ENCODE measurements around the gene NARF. TPM values are rescaled to one million over a fixed set of nuclear protein-coding genes. Genes with fewer than 3 reads are reported as not detected.
"Not testable (repeated sequence)": the region's sequence is repeated elsewhere in the genome, so short reads cannot be mapped to it uniquely, and the experiment has no call there.

Gene NARF
- polyA plus RNA-seq, 4 donors, result 74.7 to 94.5 (median 81.4) TPM

DNA sequence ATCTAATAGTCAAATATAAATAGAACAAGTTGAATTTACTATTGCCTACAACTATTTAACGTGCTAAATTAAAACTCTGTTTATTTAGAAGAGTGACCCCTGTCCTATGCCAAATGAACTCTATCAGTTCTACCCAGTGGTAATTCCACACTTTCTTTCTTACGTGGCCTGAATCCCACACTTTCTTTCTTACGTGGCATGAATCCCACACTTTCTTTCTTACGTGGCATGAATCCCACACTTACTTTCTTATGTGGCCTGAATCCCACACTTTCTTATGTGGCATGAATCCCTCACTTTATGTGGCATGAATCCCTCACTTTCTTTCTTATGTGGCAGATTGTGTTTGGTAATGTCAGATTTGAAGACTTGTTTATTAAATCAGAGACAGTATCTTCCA, 67.2 kb downstream of the NARF start:
- no peak for DNase-seq (ENCODE audit: low read depth in 4 of 4, low spot score in 2 of 4)

DNA sequence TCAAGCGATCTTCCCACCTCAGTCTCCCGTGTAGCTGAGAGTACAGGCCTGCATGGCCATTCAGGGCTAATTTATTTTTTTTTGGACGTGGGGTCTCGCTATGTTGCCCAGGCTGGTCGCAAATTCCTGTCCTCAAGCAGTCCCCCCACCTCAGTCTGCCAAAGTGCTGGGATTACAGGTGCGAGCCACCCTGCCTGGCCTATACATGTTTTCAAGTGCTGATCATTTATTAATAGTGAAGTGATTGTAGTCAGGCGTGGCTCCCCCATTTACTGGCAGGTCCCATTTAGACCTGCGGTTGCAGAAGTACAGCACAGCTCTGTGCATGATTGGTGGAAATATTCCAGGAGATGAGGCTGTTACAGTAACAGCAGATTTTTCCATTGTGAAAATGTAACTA, 69.4 kb downstream of the NARF start:
- DNase-seq (ENCODE audit: low read depth in 4 of 4, low spot score in 2 of 4), result no peak

DNA sequence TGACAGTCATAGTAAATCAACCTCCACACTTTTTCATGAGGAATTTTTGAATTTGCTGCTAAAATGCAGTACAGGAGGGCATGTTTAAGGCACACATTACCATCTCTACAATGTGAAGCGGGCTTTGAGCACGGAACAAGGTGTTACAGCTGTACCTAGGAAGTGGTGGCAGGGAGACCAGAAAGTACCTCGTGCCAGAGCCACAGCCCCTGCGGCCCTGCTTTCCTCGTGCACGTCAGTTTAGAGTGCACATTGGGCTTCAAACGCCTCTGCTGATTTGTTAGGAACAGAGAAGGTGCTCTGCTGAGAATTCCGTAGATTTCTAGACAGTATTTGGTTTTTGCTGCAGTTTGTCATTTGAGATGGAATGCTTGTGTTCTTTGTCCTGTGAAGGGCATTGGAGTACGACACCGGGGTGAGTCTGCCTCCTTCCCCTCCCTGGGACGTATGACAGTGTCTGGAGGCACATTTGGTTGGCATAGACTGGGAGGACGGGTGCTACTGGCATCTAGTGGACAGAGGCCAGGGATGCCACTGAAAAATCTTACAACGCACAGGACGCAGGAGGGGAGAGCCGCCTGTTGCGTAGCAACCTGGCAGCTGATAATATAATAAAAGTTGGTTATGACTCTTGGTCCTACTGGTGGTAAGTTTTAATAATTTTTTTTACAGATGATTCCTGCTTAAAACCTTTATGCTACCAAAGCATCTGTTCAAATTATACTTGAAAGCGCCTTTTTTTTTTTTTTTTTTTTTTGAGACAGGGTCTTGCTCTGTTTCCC, 70.1 kb downstream of the NARF start:
- peak in 1 of 4 donors; percentile 58 for DNase-seq (ENCODE audit: low read depth in 4 of 4, low spot score in 2 of 4)

DNA sequence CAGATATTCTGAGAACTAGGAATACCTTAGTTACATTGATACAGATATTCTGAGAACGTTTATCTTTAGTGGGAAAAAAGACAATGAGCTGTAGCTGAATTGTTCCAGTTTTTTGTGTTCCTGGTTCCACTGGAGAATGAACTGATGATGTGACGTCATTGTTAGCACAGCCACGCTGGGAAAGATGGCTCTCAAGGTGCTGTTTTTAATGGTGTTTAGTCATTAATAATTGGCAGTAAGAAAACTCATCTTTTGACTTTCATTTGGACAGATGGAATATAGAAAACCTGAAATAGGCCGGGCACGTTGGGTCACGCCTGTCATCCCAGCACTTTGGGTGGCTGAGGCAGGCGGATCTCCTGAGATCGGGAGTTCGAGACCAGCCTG, 71.4 kb downstream of the NARF start:
- DNase-seq (ENCODE audit: low read depth in 4 of 4, low spot score in 2 of 4), result no peak

DNA sequence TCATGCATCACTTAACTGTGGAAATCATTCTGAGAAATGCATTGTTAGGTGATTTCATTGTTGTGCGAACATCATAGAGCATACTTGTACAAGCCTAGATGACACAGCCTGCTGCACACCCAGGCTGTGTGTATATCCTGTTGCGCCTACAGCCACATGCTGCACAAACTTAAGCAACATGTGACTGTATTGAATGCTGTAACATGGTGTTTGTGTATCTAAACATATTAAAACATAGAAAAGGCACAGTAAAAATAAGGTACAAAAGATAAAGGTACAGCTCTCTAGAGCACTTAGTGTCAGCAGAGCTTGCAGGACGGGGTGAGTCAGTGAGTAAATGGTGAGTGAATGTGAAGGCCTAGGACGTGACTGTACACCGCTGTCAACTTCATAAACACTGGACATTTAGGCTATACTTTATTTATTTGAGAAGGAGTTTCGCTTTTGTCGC, 72.9 kb downstream of the NARF start:
- DNase-seq (ENCODE audit: low read depth in 4 of 4, low spot score in 2 of 4), result no peak

DNA sequence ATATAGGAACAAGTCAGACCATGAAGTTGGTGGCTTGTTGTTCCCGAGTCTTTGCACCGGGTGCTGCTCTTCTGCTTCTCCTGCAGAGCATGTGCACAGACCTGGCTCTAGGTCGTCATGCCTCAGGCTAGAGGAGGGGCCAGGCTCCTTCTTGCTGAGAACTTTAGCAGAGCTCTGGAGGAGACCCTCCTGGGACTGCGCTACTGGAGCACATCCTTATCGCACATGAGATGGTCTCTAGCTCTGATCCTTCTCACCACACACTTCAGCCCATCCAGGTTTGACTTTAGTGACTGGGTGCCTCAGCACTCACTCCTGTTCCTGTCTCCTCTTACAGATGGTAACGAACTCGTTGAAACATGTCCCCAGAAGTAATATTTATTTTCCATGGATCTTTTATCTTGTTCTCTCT, 75.9 kb downstream of the NARF start:
- no peak for DNase-seq (ENCODE audit: low read depth in 4 of 4, low spot score in 2 of 4)

DNA sequence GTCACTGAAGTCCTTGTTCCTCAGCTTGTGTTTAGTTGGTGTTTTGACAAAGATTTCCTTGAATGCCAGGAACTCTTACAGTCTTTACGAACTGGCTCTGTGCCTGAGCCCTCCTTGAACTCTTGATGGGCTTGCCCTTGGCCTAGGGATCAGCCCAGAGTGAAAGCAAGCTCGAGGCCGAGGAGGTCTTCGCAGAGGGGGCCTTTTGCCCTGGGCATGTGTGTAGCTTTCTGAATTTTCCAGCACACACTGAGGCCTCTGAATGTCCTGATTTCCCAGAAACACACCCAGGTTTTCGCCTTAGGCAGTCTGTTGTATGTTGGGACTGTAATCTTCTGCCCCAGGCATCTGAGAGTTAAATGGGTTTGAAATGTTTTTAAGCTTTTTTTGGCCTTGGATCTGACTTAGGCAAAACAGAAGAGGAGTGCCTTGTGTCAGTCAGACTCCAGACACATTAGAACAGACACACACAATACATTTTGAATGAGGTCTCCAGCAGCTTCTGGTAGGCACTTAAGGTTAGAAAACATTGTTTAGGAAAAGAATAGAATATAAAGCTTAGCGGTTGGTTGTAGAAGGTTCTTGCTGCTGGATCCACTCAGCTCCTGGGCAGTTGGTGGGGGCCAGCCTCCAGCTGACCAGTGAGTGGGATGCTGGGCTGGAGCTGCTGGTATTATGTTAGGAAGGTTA, 78.1 kb downstream of the NARF start:
- DNase-seq (ENCODE audit: low read depth in 4 of 4, low spot score in 2 of 4), result no peak

DNA sequence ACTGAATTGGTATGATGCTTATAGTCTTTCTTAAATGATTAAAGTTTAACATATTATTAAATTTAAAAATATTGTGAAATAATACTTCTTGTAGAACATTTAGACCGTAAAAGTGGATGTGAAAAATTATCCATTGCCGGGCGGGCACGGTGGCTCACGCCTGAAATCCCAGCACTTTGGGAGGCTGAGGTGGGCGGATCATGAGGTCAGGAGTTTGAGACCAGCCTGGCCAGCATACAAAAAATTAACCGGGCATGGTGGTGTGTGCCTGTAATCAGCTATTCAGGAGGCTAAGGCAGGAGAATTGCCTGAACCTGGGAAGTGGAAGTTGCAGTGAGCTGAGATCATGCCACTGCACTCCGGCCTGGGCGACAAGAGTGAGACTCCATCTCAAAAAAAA, 78.7 kb downstream of the NARF start:
- not testable (repeated sequence) for DNase-seq (ENCODE audit: low read depth in 4 of 4, low spot score in 2 of 4)

DNA sequence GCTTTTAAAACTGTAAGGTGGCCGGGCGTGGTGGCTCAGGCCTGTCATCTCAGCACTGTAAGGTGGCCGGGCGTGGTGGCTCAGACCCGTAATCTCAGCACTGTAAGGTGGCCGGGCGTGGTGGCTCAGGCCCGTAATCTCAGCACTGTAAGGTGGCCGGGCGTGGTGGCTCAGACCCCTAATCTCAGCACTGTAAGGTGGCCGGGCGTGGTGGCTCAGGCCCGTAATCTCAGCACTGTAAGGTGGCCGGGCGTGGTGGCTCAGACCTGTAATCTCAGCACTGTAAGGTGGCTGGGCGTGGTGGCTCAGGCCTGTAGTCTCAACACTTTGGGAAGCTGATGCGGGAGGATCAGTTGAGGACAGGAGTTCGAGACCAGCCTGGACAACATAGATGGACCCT, 80.5 kb downstream of the NARF start:
- DNase-seq (ENCODE audit: low read depth in 4 of 4, low spot score in 2 of 4), result not testable (repeated sequence)

Other genes starting within 250 kb of the NARF start
- 10 to 100 TPM; 29.8 to 93.3 (median 62.1) TPM for gene CCDC57, start 245.9 kb upstream of the NARF start, polyA plus RNA-seq (ENCODE audit: insufficient read length in 4 of 4)
- 10 to 100 TPM in 3 of 4 donors, 1 to 10 TPM in 1; 8.4 to 18.8 (median 11.5) TPM for gene SLC16A3, start 229.7 kb upstream of the NARF start, polyA plus RNA-seq (ENCODE audit: insufficient read length in 4 of 4)
- 100 to 1,000 TPM; 103 to 141 (median 126) TPM for gene CSNK1D, start 185.0 kb upstream of the NARF start, polyA plus RNA-seq (ENCODE audit: insufficient read length in 4 of 4)
- gene CD7, start 141.1 kb upstream of the NARF start, polyA plus RNA-seq (ENCODE audit: insufficient read length in 4 of 4), result under 1 TPM; 0.17 to 0.65 (median 0.37) TPM
- gene SECTM1, start 125.0 kb upstream of the NARF start, polyA plus RNA-seq (ENCODE audit: insufficient read length in 4 of 4), result 1 to 10 TPM; 1.2 to 3.4 (median 1.6) TPM
- gene TEX19, start 99.5 kb upstream of the NARF start, polyA plus RNA-seq (ENCODE audit: insufficient read length in 4 of 4), result not detected
- gene UTS2R, start 87.0 kb upstream of the NARF start, polyA plus RNA-seq (ENCODE audit: insufficient read length in 4 of 4), result 1 to 10 TPM in 1 of 4 donors, under 1 TPM in 3; 0.49 to 1.1 (median 0.67) TPM
- 10 to 100 TPM; 31.8 to 62.4 (median 42.6) TPM for gene HEXD, start 40.4 kb upstream of the NARF start, polyA plus RNA-seq (ENCODE audit: insufficient read length in 4 of 4)
- gene OGFOD3, start 40.2 kb upstream of the NARF start, polyA plus RNA-seq (ENCODE audit: insufficient read length in 4 of 4), result 10 to 100 TPM; 25.0 to 28.6 (median 26.5) TPM
- gene CYBC1, start 8.0 kb upstream of the NARF start, polyA plus RNA-seq (ENCODE audit: insufficient read length in 4 of 4), result 10 to 100 TPM; 47.8 to 57.9 (median 56.8) TPM
- 10 to 100 TPM; 34.7 to 48.6 (median 42.8) TPM for gene FOXK2, start 61.0 kb downstream of the NARF start, polyA plus RNA-seq (ENCODE audit: insufficient read length in 4 of 4)
- gene WDR45B, start 189.7 kb downstream of the NARF start, polyA plus RNA-seq (ENCODE audit: insufficient read length in 4 of 4), result 100 to 1,000 TPM in 2 of 4 donors, 10 to 100 TPM in 2; 95.2 to 105 (median 101) TPM
- 10 to 100 TPM; 16.6 to 25.3 (median 22.3) TPM for gene RAB40B, start 240.0 kb downstream of the NARF start, polyA plus RNA-seq (ENCODE audit: insufficient read length in 4 of 4)